ENCODE data around the gene CEP112.
"Not testable (repeated sequence)": the region's sequence is repeated elsewhere in the genome, so short reads cannot be mapped to it uniquely, and the experiment has no call there.

CEP112 gene

DNA sequence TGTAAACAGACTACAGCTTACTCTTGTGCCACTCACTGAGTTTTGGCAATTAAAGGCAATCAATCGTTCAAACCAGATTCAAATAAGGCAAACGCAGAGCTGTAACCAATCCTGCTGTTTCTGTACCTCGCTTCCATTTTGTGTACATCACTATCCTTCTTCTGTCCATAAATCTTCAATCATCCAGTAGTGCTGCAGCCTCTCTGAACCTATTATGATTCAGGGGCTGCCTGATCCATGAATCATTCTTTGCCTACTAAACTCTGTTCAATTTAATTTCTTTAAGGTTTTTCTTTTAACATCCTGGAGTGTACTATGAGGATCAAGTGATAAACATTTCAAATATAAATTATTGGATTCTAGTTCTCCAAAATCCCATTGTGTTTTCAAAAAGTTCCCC, 93.9 kb downstream of the CEP112 start:
- Histone ChIP-seq H3K36me3 (ENCODE audit: control insufficient read depth, low read depth, low read length) (no peaks in the 10 kb centered on the region), H3K9me3 (ENCODE audit: control insufficient read depth, low read depth, low read length) (no peaks in the 10 kb centered on the region), H3K9ac (ENCODE audit: low read length) (no peak overlapping the region), H3K4me1 (ENCODE audit: control insufficient read depth, low read depth, low read length) (no peaks in the 10 kb centered on the region), H3K27ac (ENCODE audit: low read length) (no peak overlapping the region), H3K27me3 (ENCODE audit: control insufficient read depth, insufficient read depth, low read length) (no peaks in the 10 kb centered on the region), H3K4me3 (ENCODE audit: low read length) (no peak overlapping the region)

DNA sequence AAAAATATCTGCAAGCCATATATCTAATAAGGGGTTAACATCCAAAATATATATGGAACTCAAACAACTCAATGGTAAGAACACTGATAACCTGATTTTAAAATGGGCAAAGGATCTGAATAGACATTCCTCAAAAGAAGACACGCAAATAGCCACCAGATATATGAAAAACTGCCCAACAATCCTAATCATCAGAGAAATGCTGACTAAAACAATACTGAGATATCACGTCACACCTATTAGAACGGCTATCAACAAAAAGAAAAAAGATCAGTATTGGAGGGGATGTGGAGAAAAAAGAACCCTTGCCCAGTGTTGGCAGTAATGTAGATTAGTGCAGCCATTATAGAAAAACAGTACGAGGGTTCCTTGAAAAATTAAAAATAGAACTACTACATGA, 97.2 kb downstream of the CEP112 start:
- no peaks in the 10 kb centered on the region for H3K4me1 ChIP-seq (ENCODE audit: control insufficient read depth, low read depth, low read length)
- no peak overlapping the region for H3K4me3 ChIP-seq (ENCODE audit: low read length)
- no peak overlapping the region for H3K27ac ChIP-seq (ENCODE audit: low read length)
- H3K36me3 ChIP-seq (ENCODE audit: control insufficient read depth, low read depth, low read length): no peaks in the 10 kb centered on the region
- H3K9ac ChIP-seq (ENCODE audit: low read length): no peak overlapping the region
- no peaks in the 10 kb centered on the region for H3K9me3 ChIP-seq (ENCODE audit: control insufficient read depth, low read depth, low read length)
- no peaks in the 10 kb centered on the region for H3K27me3 ChIP-seq (ENCODE audit: control insufficient read depth, insufficient read depth, low read length)

DNA sequence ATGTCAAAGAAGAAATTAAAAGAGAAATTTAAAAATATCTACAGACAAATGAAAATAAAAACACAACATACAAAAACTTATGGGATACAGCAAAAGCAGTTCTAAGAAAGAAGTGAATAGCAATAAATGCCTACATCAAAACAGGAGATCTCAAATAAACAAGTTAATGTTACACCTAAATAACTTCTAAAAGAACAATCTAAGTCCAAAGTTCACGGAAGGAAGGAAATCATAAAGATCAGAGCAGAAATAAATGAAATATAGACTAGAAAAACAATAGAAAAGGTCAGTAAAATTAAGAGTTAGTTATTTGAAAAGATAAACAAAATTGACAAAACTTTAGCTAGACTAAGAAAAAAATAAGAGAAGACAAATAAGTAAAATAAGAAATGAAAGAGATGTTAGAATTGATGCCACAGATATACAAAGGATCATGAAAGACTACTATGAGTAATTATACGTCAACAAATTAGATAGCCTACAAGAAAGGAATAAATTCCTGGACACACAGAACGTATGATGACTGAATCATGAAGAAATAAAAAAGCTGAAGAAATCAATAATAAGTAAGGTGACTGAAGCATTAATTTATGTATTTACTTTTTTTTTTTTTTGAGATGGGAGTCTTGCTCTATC, 100.4 kb downstream of the CEP112 start:
- no peaks in the 10 kb centered on the region for H3K36me3 ChIP-seq (ENCODE audit: control insufficient read depth, low read depth, low read length)
- no peaks in the 10 kb centered on the region for H3K27me3 ChIP-seq (ENCODE audit: control insufficient read depth, insufficient read depth, low read length)
- H3K27ac ChIP-seq (ENCODE audit: low read length): no peak overlapping the region
- H3K9ac ChIP-seq (ENCODE audit: low read length): no peak overlapping the region
- no peaks in the 10 kb centered on the region for H3K9me3 ChIP-seq (ENCODE audit: control insufficient read depth, low read depth, low read length)
- H3K4me1 ChIP-seq (ENCODE audit: control insufficient read depth, low read depth, low read length): no peaks in the 10 kb centered on the region
- H3K4me3 ChIP-seq (ENCODE audit: low read length): no peak overlapping the region

DNA sequence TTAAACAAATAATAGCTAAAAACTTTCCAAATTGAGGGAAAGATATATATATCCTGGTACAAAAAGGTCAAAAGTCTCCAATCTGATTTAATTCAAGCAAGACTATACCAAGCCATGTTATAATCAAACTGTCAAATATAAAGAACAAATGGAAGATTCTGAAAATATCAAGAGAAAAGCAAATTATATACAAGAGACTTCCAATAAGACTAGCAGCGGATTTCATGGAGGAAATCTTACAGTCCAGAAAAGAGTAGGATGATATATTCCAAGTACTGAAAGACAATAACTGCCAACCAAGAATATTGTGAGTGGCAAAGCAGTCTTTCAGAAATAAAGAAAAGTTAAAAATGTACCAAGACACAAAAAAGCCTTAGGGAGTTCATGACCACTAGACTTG, 102.2 kb downstream of the CEP112 start:
- no peaks in the 10 kb centered on the region for H3K27me3 ChIP-seq (ENCODE audit: control insufficient read depth, insufficient read depth, low read length)
- H3K9me3 ChIP-seq (ENCODE audit: control insufficient read depth, low read depth, low read length): no peaks in the 10 kb centered on the region
- H3K9ac ChIP-seq (ENCODE audit: low read length): no peak overlapping the region
- no peaks in the 10 kb centered on the region for H3K36me3 ChIP-seq (ENCODE audit: control insufficient read depth, low read depth, low read length)
- no peak overlapping the region for H3K4me3 ChIP-seq (ENCODE audit: low read length)
- H3K4me1 ChIP-seq (ENCODE audit: control insufficient read depth, low read depth, low read length): no peaks in the 10 kb centered on the region
- no peak overlapping the region for H3K27ac ChIP-seq (ENCODE audit: low read length)

DNA sequence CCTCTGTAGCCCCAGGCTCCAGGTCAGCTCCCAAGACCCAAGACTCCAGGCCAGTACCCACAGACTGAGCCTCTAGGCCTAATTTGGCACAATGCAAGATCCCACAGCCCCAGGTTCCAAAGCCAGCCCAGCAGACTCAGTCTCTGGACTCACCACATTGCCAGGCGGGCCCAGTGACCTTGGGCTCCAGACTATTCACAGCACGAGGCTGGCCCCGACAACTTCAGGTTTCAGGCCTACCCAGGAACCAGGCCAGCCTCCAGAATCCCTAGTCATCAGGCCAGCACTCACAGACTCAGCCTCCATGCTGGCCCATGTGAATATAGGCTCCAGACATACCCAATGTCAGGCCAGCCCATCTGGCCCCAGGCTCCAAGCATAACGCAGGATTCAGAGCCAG, 103.8 kb downstream of the CEP112 start:
- Histone ChIP-seq H3K27me3 (ENCODE audit: control insufficient read depth, insufficient read depth, low read length) (no peaks in the 10 kb centered on the region), H3K36me3 (ENCODE audit: control insufficient read depth, low read depth, low read length) (no peaks in the 10 kb centered on the region), H3K4me1 (ENCODE audit: control insufficient read depth, low read depth, low read length) (no peaks in the 10 kb centered on the region), H3K9me3 (ENCODE audit: control insufficient read depth, low read depth, low read length) (no peaks in the 10 kb centered on the region), H3K4me3 (ENCODE audit: low read length) (no peak overlapping the region), H3K9ac (ENCODE audit: low read length) (no peak overlapping the region), H3K27ac (ENCODE audit: low read length) (no peak overlapping the region)

DNA sequence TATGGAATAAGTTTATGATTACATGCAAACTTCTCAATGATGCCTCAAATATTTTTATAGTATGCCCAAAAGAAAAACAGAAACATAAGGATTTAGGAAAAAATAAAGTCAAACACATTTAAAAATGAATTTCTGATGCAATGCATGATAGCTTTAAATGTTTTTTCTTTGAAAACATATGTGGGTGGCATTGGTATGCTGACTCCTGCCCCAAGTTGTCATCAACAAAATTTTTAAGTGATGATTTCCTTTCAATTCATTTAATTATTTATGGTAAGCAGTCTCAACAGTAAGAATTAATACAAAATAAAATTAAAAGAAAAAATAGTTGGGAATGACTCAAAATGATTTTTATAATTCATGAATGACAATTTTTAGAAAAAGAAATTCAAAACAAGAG, 104.9 kb downstream of the CEP112 start:
- H3K27ac ChIP-seq (ENCODE audit: low read length): no peak overlapping the region
- H3K4me1 ChIP-seq (ENCODE audit: control insufficient read depth, low read depth, low read length): no peaks in the 10 kb centered on the region
- H3K4me3 ChIP-seq (ENCODE audit: low read length): no peak overlapping the region
- H3K27me3 ChIP-seq (ENCODE audit: control insufficient read depth, insufficient read depth, low read length): no peaks in the 10 kb centered on the region
- H3K9me3 ChIP-seq (ENCODE audit: control insufficient read depth, low read depth, low read length): no peaks in the 10 kb centered on the region
- no peaks in the 10 kb centered on the region for H3K36me3 ChIP-seq (ENCODE audit: control insufficient read depth, low read depth, low read length)
- no peak overlapping the region for H3K9ac ChIP-seq (ENCODE audit: low read length)

DNA sequence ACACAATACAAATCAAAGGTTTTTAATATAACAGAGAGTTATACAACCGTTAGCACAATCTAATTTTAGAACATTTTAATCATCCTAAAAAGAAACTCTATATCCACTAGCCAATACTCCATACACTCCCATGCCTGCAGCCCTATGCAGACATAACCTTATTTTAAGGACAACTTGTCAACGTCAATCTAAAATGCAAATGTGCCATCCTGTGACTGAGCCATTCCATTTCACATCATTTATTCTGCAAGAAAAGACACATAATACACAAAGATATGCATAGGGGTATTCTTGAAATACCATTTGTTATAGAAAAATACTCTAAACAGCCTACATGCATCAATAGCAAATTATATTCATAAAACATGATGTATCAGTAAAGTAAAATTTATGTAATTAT, 106.7 kb downstream of the CEP112 start:
- Histone ChIP-seq H3K4me3 (ENCODE audit: low read length) (no peak overlapping the region), H3K9me3 (ENCODE audit: control insufficient read depth, low read depth, low read length) (no peaks in the 10 kb centered on the region), H3K36me3 (ENCODE audit: control insufficient read depth, low read depth, low read length) (no peaks in the 10 kb centered on the region), H3K27ac (ENCODE audit: low read length) (no peak overlapping the region), H3K9ac (ENCODE audit: low read length) (no peak overlapping the region), H3K4me1 (ENCODE audit: control insufficient read depth, low read depth, low read length) (no peaks in the 10 kb centered on the region), H3K27me3 (ENCODE audit: control insufficient read depth, insufficient read depth, low read length) (no peaks in the 10 kb centered on the region)

DNA sequence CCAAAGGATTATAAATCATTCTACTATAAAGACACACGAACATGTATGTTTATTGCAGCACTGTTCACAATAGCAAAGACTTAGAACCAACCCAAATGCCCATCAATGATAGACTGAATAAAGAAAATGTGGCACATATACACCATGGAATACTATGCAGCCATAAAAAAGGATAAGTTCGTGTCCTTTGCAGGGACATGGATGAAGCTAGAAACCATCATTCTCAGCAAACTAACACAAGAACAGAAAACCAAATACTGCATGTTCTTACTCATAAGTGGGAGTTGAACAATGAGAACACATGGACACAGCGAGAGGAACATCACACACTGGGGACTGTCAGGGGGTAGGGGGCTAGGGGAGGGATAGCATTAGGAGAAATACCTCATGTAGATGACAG, 111.3 kb downstream of the CEP112 start:
- H3K27ac ChIP-seq (ENCODE audit: low read length); H3K4me1 ChIP-seq (ENCODE audit: control insufficient read depth, low read depth, low read length); H3K4me3 ChIP-seq (ENCODE audit: low read length); H3K9me3 ChIP-seq (ENCODE audit: control insufficient read depth, low read depth, low read length); H3K9ac ChIP-seq (ENCODE audit: low read length); H3K27me3 ChIP-seq (ENCODE audit: control insufficient read depth, insufficient read depth, low read length); H3K36me3 ChIP-seq (ENCODE audit: control insufficient read depth, low read depth, low read length): not testable (repeated sequence)

DNA sequence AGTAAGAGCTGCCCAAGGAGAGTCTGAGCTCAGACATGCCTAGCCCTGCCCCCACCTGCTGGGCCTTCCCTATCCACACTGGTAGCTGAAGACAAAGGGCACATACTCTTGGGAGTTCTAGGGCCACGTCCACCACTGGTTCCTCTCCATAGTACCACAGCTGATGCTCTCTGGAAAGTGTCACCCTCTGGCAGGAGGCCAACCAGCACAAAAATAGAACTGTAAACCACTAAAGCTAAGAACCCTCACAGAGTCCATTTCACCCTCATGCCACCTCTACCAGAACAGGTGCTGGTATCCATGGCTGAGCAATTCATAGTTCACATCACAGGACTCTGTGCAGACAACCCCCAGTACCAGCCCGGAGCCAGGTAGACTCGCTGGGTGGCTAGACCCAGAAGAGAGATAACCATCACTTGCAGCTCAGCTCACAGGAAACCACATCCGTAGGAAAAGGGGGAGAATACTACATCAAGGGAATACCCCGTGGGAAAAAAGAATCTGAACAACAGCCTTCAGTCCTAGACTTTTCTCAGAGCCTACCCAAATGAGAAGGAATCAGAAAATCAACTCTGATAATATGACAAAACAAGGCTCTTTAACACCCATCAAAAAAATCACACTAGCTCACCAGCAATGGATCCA, 115.3 kb downstream of the CEP112 start:
- H3K9ac ChIP-seq (ENCODE audit: low read length): no peak overlapping the region
- no peaks in the 10 kb centered on the region for H3K9me3 ChIP-seq (ENCODE audit: control insufficient read depth, low read depth, low read length)
- no peak overlapping the region for H3K27ac ChIP-seq (ENCODE audit: low read length)
- no peaks in the 10 kb centered on the region for H3K4me1 ChIP-seq (ENCODE audit: control insufficient read depth, low read depth, low read length)
- H3K27me3 ChIP-seq (ENCODE audit: control insufficient read depth, insufficient read depth, low read length): no peaks in the 10 kb centered on the region
- no peak overlapping the region for H3K4me3 ChIP-seq (ENCODE audit: low read length)
- no peaks in the 10 kb centered on the region for H3K36me3 ChIP-seq (ENCODE audit: control insufficient read depth, low read depth, low read length)

DNA sequence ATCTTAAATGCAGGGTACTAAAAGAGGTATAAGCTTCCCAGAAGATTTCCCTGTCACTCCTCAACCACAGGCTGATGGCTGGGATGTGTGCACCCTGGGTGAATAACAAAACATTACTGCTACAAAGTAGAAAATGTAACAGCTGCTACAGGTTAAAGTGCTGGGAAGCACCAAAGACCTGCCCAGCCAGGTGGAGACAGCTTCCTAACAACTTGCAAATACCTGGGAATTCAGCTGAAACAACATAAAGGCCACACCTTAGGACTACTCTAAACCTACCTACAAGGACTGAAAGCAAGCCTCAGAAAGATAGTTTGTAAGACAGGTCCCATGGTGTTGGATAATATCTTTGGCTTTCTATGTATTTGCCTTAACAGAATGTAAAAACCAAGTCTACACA, 118.5 kb downstream of the CEP112 start:
- H3K9me3 ChIP-seq (ENCODE audit: control insufficient read depth, low read depth, low read length): no peaks in the 10 kb centered on the region
- no peaks in the 10 kb centered on the region for H3K4me1 ChIP-seq (ENCODE audit: control insufficient read depth, low read depth, low read length)
- H3K36me3 ChIP-seq (ENCODE audit: control insufficient read depth, low read depth, low read length): no peaks in the 10 kb centered on the region
- no peak overlapping the region for H3K9ac ChIP-seq (ENCODE audit: low read length)
- no peaks in the 10 kb centered on the region for H3K27me3 ChIP-seq (ENCODE audit: control insufficient read depth, insufficient read depth, low read length)
- no peak overlapping the region for H3K4me3 ChIP-seq (ENCODE audit: low read length)
- H3K27ac ChIP-seq (ENCODE audit: low read length): no peak overlapping the region

DNA sequence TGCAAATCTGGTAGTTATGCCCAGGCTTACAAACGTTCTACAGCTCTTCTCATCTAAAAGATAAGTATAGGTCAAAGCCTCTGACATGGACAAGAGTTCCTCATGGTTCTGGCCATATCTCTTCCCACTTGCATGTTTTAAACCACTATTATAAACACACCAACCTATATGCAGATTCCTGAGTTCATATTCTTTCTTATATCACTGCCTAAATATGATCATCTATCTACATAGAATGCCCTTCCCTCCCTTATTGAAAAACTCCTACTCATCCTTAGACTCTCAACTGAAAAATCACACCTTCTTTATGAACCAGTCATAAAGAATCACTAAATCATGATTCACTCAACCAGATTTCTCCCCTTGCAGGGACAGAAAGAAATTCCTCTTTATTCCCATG, 128.2 kb downstream of the CEP112 start:
- Histone ChIP-seq H3K27me3 (ENCODE audit: control insufficient read depth, insufficient read depth, low read length) (no peaks in the 10 kb centered on the region), H3K36me3 (ENCODE audit: control insufficient read depth, low read depth, low read length) (no peaks in the 10 kb centered on the region), H3K4me3 (ENCODE audit: low read length) (no peak overlapping the region), H3K9me3 (ENCODE audit: control insufficient read depth, low read depth, low read length) (no peaks in the 10 kb centered on the region), H3K4me1 (ENCODE audit: control insufficient read depth, low read depth, low read length) (no peaks in the 10 kb centered on the region), H3K9ac (ENCODE audit: low read length) (no peak overlapping the region), H3K27ac (ENCODE audit: low read length) (no peak overlapping the region)

DNA sequence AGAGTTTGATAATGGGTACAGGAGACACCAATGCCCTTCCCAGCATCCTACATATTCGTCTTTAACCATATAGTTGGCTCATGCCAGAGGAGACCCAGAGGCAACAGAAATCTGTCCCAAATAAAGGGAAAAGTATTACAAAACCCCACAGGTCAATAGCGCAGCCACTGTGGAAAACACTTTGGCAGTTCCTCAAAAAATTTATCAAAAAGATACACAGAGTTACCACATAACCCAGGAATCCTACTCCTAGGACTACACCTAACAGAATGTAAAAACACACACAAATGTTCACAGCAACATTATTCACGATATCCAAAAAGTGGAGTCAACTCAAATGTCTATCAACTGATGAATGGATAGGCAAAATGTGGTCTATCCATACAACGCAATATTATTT, 135.8 kb downstream of the CEP112 start:
- Histone ChIP-seq H3K4me3 (ENCODE audit: low read length) (no peak overlapping the region), H3K27me3 (ENCODE audit: control insufficient read depth, insufficient read depth, low read length) (no peaks in the 10 kb centered on the region), H3K9ac (ENCODE audit: low read length) (no peak overlapping the region), H3K4me1 (ENCODE audit: control insufficient read depth, low read depth, low read length) (no peaks in the 10 kb centered on the region), H3K27ac (ENCODE audit: low read length) (no peak overlapping the region), H3K36me3 (ENCODE audit: control insufficient read depth, low read depth, low read length) (no peaks in the 10 kb centered on the region), H3K9me3 (ENCODE audit: control insufficient read depth, low read depth, low read length) (no peaks in the 10 kb centered on the region)

Data from iPS-18a (cell line).